ENCODE measurements around the gene ADIRF. TPM values are rescaled to one million over a fixed set of nuclear protein-coding genes. Genes with fewer than 3 reads are reported as not detected.
"Not testable (repeated sequence)": the region's sequence is repeated elsewhere in the genome, so short reads cannot be mapped to it uniquely, and the experiment has no call there.

ADIRF gene
- total RNA-seq, 1 donor from 2014 or later: not detected

GRCh38 chr10:86969421-86970041 lies 1.2 kb downstream of the ADIRF start:
- H3K4me1 Mint-ChIP-seq (ENCODE audit: low read depth): peaks cover 22% of the 10 kb centered on the region
- DNase-seq (ENCODE audit: low spot score): no peak
- intact Hi-C loops (cut with micrococcal nuclease): loop anchor here (2.0 to 5.0 kb wide), 2 partner anchors 213 to 257 kb away; partner anchors contain the start of gene BMPR1A
- no peaks in the 10 kb centered on the region for H3K36me3 Mint-ChIP-seq (ENCODE audit: low read depth)
- no peak overlapping the region for H3K4me3 Mint-ChIP-seq
- peaks cover 34% of the 10 kb centered on the region for H3K27me3 Mint-ChIP-seq (ENCODE audit: insufficient read depth)
- no peak overlapping the region for H3K27ac Mint-ChIP-seq
- no peaks in the 10 kb centered on the region for H3K9me3 Mint-ChIP-seq

DNA sequence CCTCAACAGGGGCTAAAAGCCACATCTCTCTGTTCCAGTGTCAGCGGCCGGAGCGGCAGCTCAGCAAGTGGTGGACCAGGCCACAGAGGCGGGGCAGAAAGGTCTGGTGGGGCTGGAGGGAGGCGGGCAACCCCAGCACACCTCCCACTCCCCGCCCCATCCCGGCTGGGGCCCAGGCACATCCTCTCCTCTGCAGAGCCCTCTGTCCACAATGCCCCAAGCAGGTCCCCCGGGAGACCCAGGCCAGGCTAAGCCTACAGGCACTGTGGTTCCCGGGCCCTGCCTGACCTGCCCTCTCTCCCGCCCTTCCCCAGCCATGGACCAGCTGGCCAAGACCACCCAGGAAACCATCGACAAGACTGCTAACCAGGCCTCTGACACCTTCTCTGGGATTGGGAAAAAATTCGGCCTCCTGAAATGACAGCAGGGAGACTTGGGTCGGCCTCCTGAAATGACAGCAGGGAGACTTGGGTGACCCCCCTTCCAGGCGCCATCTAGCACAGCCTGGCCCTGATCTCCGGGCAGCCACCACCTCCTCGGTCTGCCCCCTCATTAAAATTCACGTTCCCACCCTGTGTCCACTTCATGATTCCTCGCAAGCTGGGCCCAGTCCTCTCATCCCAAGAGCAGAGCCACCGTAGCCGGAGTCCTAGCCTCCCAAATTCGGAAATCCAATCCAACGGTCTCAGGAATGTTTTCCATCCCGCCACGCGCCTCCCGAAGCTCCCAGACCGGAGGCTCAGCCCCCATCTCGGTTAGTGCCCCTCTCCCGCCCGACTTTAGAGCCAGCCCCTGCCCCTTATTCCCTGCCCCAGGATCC lies 2.1 kb downstream of the ADIRF start:
- Mint-ChIP-seq H3K27ac (peak overlapping the region; percentile 58), H3K9me3 (no peaks in the 10 kb centered on the region), H3K36me3 (ENCODE audit: low read depth) (no peaks in the 10 kb centered on the region), H3K27me3 (ENCODE audit: insufficient read depth) (peaks cover 35% of the 10 kb centered on the region), H3K4me1 (ENCODE audit: low read depth) (peaks cover 22% of the 10 kb centered on the region), H3K4me3 (peak overlapping the region; percentile 73)
- intact Hi-C loops (cut with micrococcal nuclease): loop anchor here (2.0 kb wide), 1 partner anchor 214 kb away; the partner anchor contains the start of gene BMPR1A
- no peak for DNase-seq (ENCODE audit: low spot score)

DNA sequence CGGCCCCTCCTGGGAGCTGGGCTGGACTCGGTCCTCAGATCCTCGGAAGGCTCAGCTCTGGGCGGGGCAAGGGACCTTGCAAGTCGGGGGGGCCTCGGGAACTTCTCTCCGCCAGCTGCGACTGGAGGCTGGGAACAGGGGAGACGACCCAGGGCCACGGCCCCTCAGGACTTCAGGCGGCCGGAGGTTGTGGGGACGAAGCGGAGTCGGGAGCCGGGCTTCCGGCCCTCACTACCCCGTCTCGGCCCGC lies 2.6 kb downstream of the ADIRF start:
- Mint-ChIP-seq H3K4me1 (ENCODE audit: low read depth) (peaks cover 17% of the 10 kb centered on the region), H3K4me3 (peak overlapping the region; percentile 73), H3K27me3 (ENCODE audit: insufficient read depth) (peaks cover 35% of the 10 kb centered on the region), H3K27ac (peak overlapping the region; percentile 40), H3K36me3 (ENCODE audit: low read depth) (no peaks in the 10 kb centered on the region), H3K9me3 (no peaks in the 10 kb centered on the region)
- intact Hi-C loops (cut with micrococcal nuclease): loop anchor here (1.0 to 2.0 kb wide), 4 partner anchors 32 to 214 kb away; partner anchors contain the start of genes BMPR1A and GLUD1
- DNase-seq (ENCODE audit: low spot score): no peak

GRCh38 chr10:86971232-86971991 lies 3.1 kb downstream of the ADIRF start:
- H3K9me3 Mint-ChIP-seq: no peaks in the 10 kb centered on the region
- H3K4me3 Mint-ChIP-seq: peak overlapping the region; percentile 77
- H3K36me3 Mint-ChIP-seq (ENCODE audit: low read depth): no peaks in the 10 kb centered on the region
- peaks cover 35% of the 10 kb centered on the region for H3K27me3 Mint-ChIP-seq (ENCODE audit: insufficient read depth)
- H3K4me1 Mint-ChIP-seq (ENCODE audit: low read depth): peaks cover 12% of the 10 kb centered on the region
- DNase-seq (ENCODE audit: low spot score): peak; percentile 76
- intact Hi-C loops (cut with micrococcal nuclease): loop anchor here (1.0 to 2.0 kb wide), 4 partner anchors 32 to 215 kb away; partner anchors contain the start of genes BMPR1A and GLUD1
- H3K27ac Mint-ChIP-seq: peak overlapping the region; percentile 76

DNA sequence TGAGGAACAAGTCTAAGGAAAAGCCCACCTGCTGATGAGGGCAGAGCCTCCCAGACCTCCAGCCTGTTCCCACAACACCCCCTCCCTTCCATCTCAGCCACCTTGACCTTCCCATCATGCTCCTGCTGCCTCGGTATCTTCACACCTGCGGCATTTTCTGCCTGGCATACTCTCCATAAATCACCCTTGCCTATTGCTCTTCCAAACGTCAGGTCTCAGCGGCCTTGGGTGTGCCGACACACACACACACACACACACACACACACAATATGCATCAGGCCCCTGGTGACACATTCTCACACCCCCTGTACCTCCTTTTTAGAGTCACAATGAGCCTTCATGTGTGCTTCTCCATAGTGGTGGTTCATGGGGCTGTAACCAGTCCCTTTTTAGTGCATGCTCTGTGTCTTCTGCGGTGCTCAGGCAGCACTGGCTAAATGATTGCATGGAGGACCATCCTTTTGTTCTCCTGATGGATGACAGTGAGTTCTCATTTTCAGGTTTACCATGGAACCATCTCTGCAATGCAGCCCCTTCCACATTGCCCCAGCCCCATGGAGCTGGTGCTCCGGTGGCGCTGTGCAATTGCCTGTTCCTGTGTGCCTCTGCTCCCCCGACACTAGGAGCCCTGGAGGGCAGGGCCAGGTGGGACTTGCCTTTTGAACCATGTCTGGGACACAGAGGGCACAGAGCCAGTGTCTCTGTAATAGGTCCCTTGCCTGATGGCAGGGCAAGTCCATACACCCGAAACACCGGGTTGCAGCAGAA lies 4.5 kb downstream of the ADIRF start:
- DNase-seq (ENCODE audit: low spot score): no peak
- Mint-ChIP-seq H3K4me3 (peak overlapping the region; percentile 21), H3K27ac (peak overlapping the region; percentile 25), H3K27me3 (ENCODE audit: insufficient read depth) (peaks cover 38% of the 10 kb centered on the region), H3K36me3 (ENCODE audit: low read depth) (no peaks in the 10 kb centered on the region), H3K4me1 (ENCODE audit: low read depth) (peaks cover 6% of the 10 kb centered on the region), H3K9me3 (no peaks in the 10 kb centered on the region)
- intact Hi-C loops (cut with micrococcal nuclease): no loop called here

DNA sequence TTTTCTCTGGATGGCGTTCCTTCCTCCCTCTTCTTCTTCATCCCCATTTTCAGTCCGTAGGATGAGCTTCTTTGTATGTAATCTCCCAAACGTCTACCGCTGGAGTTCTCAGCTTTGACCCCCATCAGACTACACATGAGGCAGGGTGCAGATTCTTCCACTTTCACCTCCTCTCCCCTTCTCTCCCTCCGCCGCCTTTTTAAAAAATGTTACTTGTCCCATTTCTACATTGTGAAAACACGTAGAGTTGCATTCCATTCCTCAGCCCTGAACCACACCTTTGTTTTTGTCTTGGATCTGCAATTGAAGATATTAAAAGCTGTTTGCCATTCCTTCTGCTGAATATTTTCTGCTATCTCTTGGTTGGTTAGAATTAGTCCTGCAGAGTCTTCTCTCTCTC lies 6.2 kb downstream of the ADIRF start:
- Mint-ChIP-seq H3K4me1 (ENCODE audit: low read depth) (peaks cover 6% of the 10 kb centered on the region), H3K4me3 (no peak overlapping the region), H3K27ac (no peak overlapping the region), H3K9me3 (no peaks in the 10 kb centered on the region), H3K36me3 (ENCODE audit: low read depth) (no peaks in the 10 kb centered on the region), H3K27me3 (ENCODE audit: insufficient read depth) (peaks cover 35% of the 10 kb centered on the region)
- intact Hi-C loops (cut with micrococcal nuclease): no loop called here
- no peak for DNase-seq (ENCODE audit: low spot score)

DNA sequence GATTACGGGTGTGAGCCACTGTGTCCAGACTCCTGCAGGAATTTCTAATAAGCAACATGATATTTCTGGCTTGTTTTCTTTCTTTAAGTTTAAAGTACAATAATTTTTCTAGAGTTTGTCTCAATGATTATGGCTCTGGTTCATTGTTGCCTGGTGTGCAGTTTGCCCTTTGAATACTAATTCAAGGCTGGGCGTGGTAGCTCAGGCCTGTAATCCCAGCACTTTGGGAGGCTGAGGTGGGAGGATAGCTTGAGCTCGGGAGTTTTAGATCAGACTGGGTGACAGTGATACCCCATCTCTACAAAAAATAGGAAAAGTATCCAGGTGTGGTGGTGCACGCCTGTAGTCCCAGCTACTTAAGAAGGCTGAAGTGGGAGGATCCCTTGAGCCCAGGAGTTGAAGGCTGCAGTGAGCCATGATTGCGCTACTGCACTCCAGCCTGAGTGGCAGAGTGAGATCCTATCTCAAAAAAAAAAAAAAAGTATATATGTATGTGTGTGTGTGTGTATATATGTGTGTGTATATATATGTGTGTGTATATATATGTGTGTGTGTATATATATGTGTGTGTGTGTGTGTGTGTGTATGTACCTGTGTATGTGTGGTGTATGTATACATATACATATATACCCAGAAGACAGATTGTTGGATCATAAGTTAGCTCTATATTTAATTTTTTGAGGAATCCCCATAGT lies 8.2 kb downstream of the ADIRF start:
- intact Hi-C loops (cut with micrococcal nuclease): no loop called here
- Mint-ChIP-seq H3K4me3 (no peak overlapping the region), H3K9me3 (no peaks in the 10 kb centered on the region), H3K36me3 (ENCODE audit: low read depth) (no peaks in the 10 kb centered on the region), H3K27ac (no peak overlapping the region), H3K27me3 (ENCODE audit: insufficient read depth) (peaks cover 34% of the 10 kb centered on the region), H3K4me1 (ENCODE audit: low read depth) (peaks cover 6% of the 10 kb centered on the region)
- DNase-seq (ENCODE audit: low spot score): no peak

DNA sequence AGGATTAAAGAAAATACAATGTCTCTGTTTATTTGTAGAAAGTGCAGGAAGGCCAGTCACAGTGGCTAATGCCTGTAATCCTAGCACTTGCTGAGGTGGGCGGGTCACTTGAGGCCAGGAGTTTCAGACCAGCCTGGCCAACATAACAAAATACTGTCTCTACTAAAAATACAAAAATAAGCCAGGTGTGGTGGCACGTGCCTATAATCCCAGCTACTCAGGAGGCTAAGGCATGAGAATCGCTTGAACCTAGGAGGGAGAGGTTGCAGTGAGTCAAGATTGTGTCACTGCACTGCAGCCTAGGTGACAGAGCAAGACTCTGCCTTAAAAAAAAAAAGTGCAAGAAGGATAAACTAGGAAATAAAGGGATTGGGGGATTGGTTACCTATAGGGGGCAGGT lies 10.2 kb downstream of the ADIRF start:
- H3K4me3 Mint-ChIP-seq; DNase-seq (ENCODE audit: low spot score); H3K27ac Mint-ChIP-seq; H3K9me3 Mint-ChIP-seq; H3K36me3 Mint-ChIP-seq (ENCODE audit: low read depth); H3K4me1 Mint-ChIP-seq (ENCODE audit: low read depth); intact Hi-C loops (cut with micrococcal nuclease): not testable (repeated sequence)
- H3K27me3 Mint-ChIP-seq (ENCODE audit: insufficient read depth): peaks cover 33% of the 10 kb centered on the region

DNA sequence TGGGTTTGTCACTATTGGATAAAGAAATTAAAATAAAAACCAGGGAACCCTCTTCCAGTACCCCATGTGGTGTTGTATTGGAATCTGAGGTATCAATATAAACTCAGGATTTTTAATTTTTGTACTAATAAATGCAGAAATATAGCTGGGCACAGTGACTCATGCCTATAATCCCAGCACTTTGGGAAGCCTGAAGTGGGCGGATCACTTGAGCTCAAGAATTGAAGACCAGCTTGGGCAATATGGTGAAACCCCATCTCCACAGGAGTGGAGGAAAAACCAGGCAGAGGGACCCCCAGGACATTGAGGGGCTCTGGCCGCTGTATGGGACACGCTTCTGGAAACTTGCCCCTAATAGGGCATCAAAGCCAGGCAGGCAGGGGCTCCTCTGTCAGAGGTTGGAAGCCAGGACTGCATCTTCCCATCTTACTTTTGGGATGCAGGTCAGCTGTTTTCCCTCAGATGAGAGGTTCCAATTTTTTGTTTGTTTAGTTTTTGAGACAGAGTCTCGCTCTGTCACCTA lies 11.1 kb downstream of the ADIRF start:
- no peak overlapping the region for H3K27ac Mint-ChIP-seq
- H3K27me3 Mint-ChIP-seq (ENCODE audit: insufficient read depth): peaks cover 29% of the 10 kb centered on the region
- H3K36me3 Mint-ChIP-seq (ENCODE audit: low read depth): no peaks in the 10 kb centered on the region
- H3K4me3 Mint-ChIP-seq: no peak overlapping the region
- H3K9me3 Mint-ChIP-seq: no peaks in the 10 kb centered on the region
- no peak for DNase-seq (ENCODE audit: low spot score)
- H3K4me1 Mint-ChIP-seq (ENCODE audit: low read depth): no peaks in the 10 kb centered on the region
- intact Hi-C loops (cut with micrococcal nuclease): no loop called here

DNA sequence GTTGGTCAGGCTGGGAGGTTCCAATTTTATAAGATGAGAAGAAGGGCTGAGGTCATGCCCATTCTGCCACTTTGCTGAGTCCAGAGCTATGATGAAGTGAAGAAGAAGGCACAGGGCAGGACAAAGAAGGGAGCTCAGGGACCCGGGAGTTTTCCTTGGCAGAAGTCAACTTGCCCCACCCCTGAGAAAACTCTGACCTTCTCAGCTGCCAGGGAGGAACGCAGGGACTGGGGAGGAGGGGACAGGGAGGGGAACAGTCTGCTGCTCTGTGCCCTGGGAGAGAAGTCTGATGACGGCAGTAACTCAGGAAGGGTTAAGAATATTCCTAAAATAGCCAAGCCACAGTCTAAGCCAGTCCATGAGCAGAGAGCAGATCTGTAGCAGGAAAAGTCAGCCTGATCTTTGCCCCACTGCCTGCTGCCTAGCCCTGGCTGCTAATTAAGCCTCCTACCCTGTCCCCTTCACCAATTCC lies 11.7 kb downstream of the ADIRF start:
- intact Hi-C loops (cut with micrococcal nuclease): no loop called here
- no peak for DNase-seq (ENCODE audit: low spot score)
- peaks cover 27% of the 10 kb centered on the region for H3K27me3 Mint-ChIP-seq (ENCODE audit: insufficient read depth)
- H3K4me1 Mint-ChIP-seq (ENCODE audit: low read depth): no peaks in the 10 kb centered on the region
- H3K4me3 Mint-ChIP-seq: no peak overlapping the region
- no peaks in the 10 kb centered on the region for H3K36me3 Mint-ChIP-seq (ENCODE audit: low read depth)
- H3K27ac Mint-ChIP-seq: no peak overlapping the region
- H3K9me3 Mint-ChIP-seq: no peaks in the 10 kb centered on the region

- peaks cover 27% of the 10 kb centered on the region for H3K27me3 Mint-ChIP-seq (ENCODE audit: insufficient read depth)
- H3K4me1 Mint-ChIP-seq (ENCODE audit: low read depth); intact Hi-C loops (cut with micrococcal nuclease); DNase-seq (ENCODE audit: low spot score); H3K27ac Mint-ChIP-seq; H3K36me3 Mint-ChIP-seq (ENCODE audit: low read depth); H3K9me3 Mint-ChIP-seq; H3K4me3 Mint-ChIP-seq: not testable (repeated sequence)
These were observed 12.7 kb downstream of the ADIRF start for GRCh38 chr10:86981020-86981419.

- Mint-ChIP-seq H3K27ac (no peak overlapping the region), H3K4me3 (no peak overlapping the region), H3K36me3 (ENCODE audit: low read depth) (no peaks in the 10 kb centered on the region), H3K9me3 (no peaks in the 10 kb centered on the region), H3K4me1 (ENCODE audit: low read depth) (no peaks in the 10 kb centered on the region), H3K27me3 (ENCODE audit: insufficient read depth) (peaks cover 27% of the 10 kb centered on the region)
- no peak for DNase-seq (ENCODE audit: low spot score)
- intact Hi-C loops (cut with micrococcal nuclease): no loop called here
These were observed 13.4 kb downstream of the ADIRF start for GRCh38 chr10:86981716-86982115.
